HTERT RPE-1 (cell line): Measurements from ENCODE around the gene DEAF1.
"Not testable (repeated sequence)": the region's sequence is repeated elsewhere in the genome, so short reads cannot be mapped to it uniquely, and the experiment has no call there.

Source experiments
- in situ Hi-C: fragments of 300-500 bp; cut with MboI; formaldehyde crosslinking; loops from 4 replicates; pipeline ENCODE4 v1.14.3; 2020; ENCODE audit warnings: low sequenced_read_pairs

Gene DEAF1

GRCh38 chr11:653136-653535, 41.9 kb downstream of the DEAF1 start:
- in situ Hi-C loops: not testable (repeated sequence)

GRCh38 chr11:650482-650881, 44.5 kb downstream of the DEAF1 start:
- in situ Hi-C loops: no loop called here

- in situ Hi-C loops: not testable (repeated sequence)
These were observed 47.3 kb downstream of the DEAF1 start for GRCh38 chr11:647672-648158.

GRCh38 chr11:646214-646613, 48.8 kb downstream of the DEAF1 start:
- in situ Hi-C loops: no loop called here

- in situ Hi-C loops: no loop called here
These were observed 49.5 kb downstream of the DEAF1 start for GRCh38 chr11:645536-645935.

GRCh38 chr11:643849-644738, 50.9 kb downstream of the DEAF1 start:
- in situ Hi-C loops: no loop called here

GRCh38 chr11:643366-643765, 51.7 kb downstream of the DEAF1 start:
- in situ Hi-C loops: no loop called here

- in situ Hi-C loops: no loop called here
These were observed 53.1 kb downstream of the DEAF1 start for GRCh38 chr11:641806-642370.

GRCh38 chr11:640021-640706, 54.9 kb downstream of the DEAF1 start:
- in situ Hi-C loops: no loop called here

- in situ Hi-C loops: no loop called here
These were observed 55.6 kb downstream of the DEAF1 start for GRCh38 chr11:639332-639955.

GRCh38 chr11:638631-639331, 56.2 kb downstream of the DEAF1 start:
- in situ Hi-C loops: no loop called here

- in situ Hi-C loops: no loop called here
These were observed 57.2 kb downstream of the DEAF1 start for GRCh38 chr11:637593-638521.

GRCh38 chr11:637333-637592, 57.8 kb downstream of the DEAF1 start:
- in situ Hi-C loops: no loop called here

GRCh38 chr11:636511-637332, 58.3 kb downstream of the DEAF1 start, which contains the start of gene DRD4:
TSS of gene DRD4 (plus strand) at chr11:637269. CDS start at chr11:637305, 36 bp downstream.
- in situ Hi-C loops: no loop called here

GRCh38 chr11:635945-636510, 59.0 kb downstream of the DEAF1 start:
- in situ Hi-C loops: no loop called here

GRCh38 chr11:630871-631270, 64.2 kb downstream of the DEAF1 start:
- in situ Hi-C loops: no loop called here

GRCh38 chr11:629237-629583, 65.8 kb downstream of the DEAF1 start:
- in situ Hi-C loops: no loop called here

GRCh38 chr11:628056-628455, 67.0 kb downstream of the DEAF1 start:
- in situ Hi-C loops: no loop called here

- in situ Hi-C loops: no loop called here
These were observed 67.8 kb downstream of the DEAF1 start for GRCh38 chr11:627308-627576.
